Measurements from ENCODE around the gene ZNF398.

The ZNF398 gene

DNA sequence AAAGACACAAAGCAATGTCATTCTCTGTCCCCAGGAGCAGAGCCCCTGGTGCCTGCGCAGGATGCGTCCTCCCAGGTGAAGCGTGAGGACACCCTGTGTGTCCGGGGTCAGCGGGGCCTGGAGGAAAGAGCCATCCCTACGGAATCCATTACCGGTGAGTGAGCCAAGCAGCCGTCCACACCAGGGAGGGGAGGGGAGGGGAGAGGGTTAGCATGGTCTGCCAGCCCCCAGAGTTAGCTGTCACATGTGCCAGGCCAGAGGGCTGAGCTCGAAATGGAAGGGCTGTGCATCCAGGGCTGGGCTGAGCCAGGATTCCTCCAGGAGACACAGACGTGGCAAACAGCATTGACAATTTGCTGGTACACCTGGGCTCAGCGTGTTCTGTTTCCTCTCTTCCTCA is 63.3 kb downstream of the ZNF398 start:
- Histone ChIP-seq H3K36me3 (replicated peaks; ENCODE audit: low read depth, low read length) (peaks cover 72% of the 10 kb centered on the region), H2AFZ (ENCODE audit: low read depth, low read length) (no peak overlapping the region), H3K9ac (ENCODE audit: low read length) (no peak overlapping the region), H3K27me3 (ENCODE audit: low read depth, low read length) (no peaks in the 10 kb centered on the region), H3K27ac (ENCODE audit: low read length) (no peak overlapping the region), H3K79me2 (ENCODE audit: low read length) (no peaks in the 10 kb centered on the region; the same call in 1 of the 2 replicates), H3K4me2 (ENCODE audit: low read length) (no peak overlapping the region), H3K9me3 (ENCODE audit: insufficient read depth, low read length) (no peaks in the 10 kb centered on the region), H3K4me1 (ENCODE audit: low read length) (no peaks in the 10 kb centered on the region), H3K4me3 (ENCODE audit: low read length) (no peak overlapping the region), H4K20me1 (ENCODE audit: insufficient read depth, low read length) (no peaks in the 10 kb centered on the region)
- no peak for TF ChIP-seq EZH2phosphoT487 (IDR thresholded peaks at IDR 0.05; ENCODE audit: low read depth)
- TF ChIP-seq CTCF (IDR thresholded peaks at IDR 0.05; ENCODE audit: low read depth, low read length) = no peak

GRCh38 chr7:149214020-149214720 is 66.9 kb downstream of the ZNF398 start:
- peaks cover 75% of the 10 kb centered on the region for H3K36me3 ChIP-seq (replicated peaks; ENCODE audit: low read depth, low read length)
- H2AFZ ChIP-seq (ENCODE audit: low read depth, low read length) = no peak overlapping the region
- no peak overlapping the region for H3K27ac ChIP-seq (ENCODE audit: low read length)
- no peak overlapping the region for H3K4me3 ChIP-seq (ENCODE audit: low read length)
- H3K4me2 ChIP-seq (ENCODE audit: low read length) = no peak overlapping the region
- H4K20me1 ChIP-seq (ENCODE audit: insufficient read depth, low read length) = no peaks in the 10 kb centered on the region
- H3K9ac ChIP-seq (ENCODE audit: low read length) = no peak overlapping the region
- H3K9me3 ChIP-seq (ENCODE audit: insufficient read depth, low read length) = no peaks in the 10 kb centered on the region
- TF ChIP-seq CTCF (IDR thresholded peaks at IDR 0.05; ENCODE audit: low read depth, low read length) (no peak), EZH2phosphoT487 (IDR thresholded peaks at IDR 0.05; ENCODE audit: low read depth) (no peak)
- no peaks in the 10 kb centered on the region for H3K27me3 ChIP-seq (ENCODE audit: low read depth, low read length)
- no peaks in the 10 kb centered on the region for H3K4me1 ChIP-seq (ENCODE audit: low read length)
- H3K79me2 ChIP-seq (ENCODE audit: low read length) = no peaks in the 10 kb centered on the region

- H3K27ac ChIP-seq (ENCODE audit: low read length) = no peak overlapping the region
- H3K4me3 ChIP-seq (ENCODE audit: low read length) = no peak overlapping the region
- H4K20me1 ChIP-seq (ENCODE audit: insufficient read depth, low read length) = no peaks in the 10 kb centered on the region
- no peak overlapping the region for H2AFZ ChIP-seq (ENCODE audit: low read depth, low read length)
- TF ChIP-seq EZH2phosphoT487 (IDR thresholded peaks at IDR 0.05; ENCODE audit: low read depth) (no peak), CTCF (IDR thresholded peaks at IDR 0.05; ENCODE audit: low read depth, low read length) (no peak)
- no peaks in the 10 kb centered on the region for H3K79me2 ChIP-seq (ENCODE audit: low read length)
- no peak overlapping the region for H3K4me2 ChIP-seq (ENCODE audit: low read length)
- H3K9me3 ChIP-seq (ENCODE audit: insufficient read depth, low read length) = no peaks in the 10 kb centered on the region
- H3K27me3 ChIP-seq (ENCODE audit: low read depth, low read length) = no peaks in the 10 kb centered on the region
- no peaks in the 10 kb centered on the region for H3K4me1 ChIP-seq (ENCODE audit: low read length)
- H3K9ac ChIP-seq (ENCODE audit: low read length) = no peak overlapping the region
- peaks cover 61% of the 10 kb centered on the region for H3K36me3 ChIP-seq (replicated peaks; ENCODE audit: low read depth, low read length)
Observed at GRCh38 chr7:149216402-149216801, 69.1 kb downstream of the ZNF398 start.

DNA sequence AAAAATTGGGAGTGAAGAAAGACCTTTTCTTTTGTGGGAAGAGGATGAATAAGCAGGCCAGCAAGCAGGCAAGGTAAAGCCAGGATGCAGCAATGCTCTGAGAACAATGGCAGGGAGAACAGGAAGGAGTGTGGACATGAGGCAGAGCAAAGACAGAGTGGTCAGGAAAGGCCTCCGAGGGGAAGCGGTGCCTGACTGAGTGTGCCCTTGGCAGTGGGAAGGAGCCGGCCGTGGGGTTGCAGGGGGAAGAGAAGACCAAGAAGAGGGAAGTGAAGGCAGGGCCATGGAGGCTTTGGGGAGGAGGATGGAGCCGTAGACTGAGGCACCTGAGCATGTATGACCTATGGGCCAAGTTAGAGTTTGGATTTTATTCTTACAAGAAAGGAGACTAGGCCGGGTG is 70.3 kb downstream of the ZNF398 start:
- Histone ChIP-seq H3K9me3 (ENCODE audit: insufficient read depth, low read length) (no peaks in the 10 kb centered on the region), H3K4me3 (ENCODE audit: low read length) (no peak overlapping the region), H3K4me2 (ENCODE audit: low read length) (no peak overlapping the region), H2AFZ (ENCODE audit: low read depth, low read length) (no peak overlapping the region), H3K27me3 (ENCODE audit: low read depth, low read length) (no peaks in the 10 kb centered on the region), H3K9ac (ENCODE audit: low read length) (no peak overlapping the region), H3K79me2 (ENCODE audit: low read length) (no peaks in the 10 kb centered on the region), H4K20me1 (ENCODE audit: insufficient read depth, low read length) (no peaks in the 10 kb centered on the region), H3K36me3 (replicated peaks; ENCODE audit: low read depth, low read length) (peaks cover 56% of the 10 kb centered on the region), H3K4me1 (ENCODE audit: low read length) (no peaks in the 10 kb centered on the region), H3K27ac (ENCODE audit: low read length) (no peak overlapping the region)
- TF ChIP-seq CTCF (IDR thresholded peaks at IDR 0.05; ENCODE audit: low read depth, low read length) = no peak
- TF ChIP-seq EZH2phosphoT487 (IDR thresholded peaks at IDR 0.05; ENCODE audit: low read depth) = no peak

Measured in OCI-LY3 (cell line).